Epithelial cell of proximal tubule (primary cell): ENCODE results near the gene PPP1R9B. TPM values are rescaled to one million over a fixed set of nuclear protein-coding genes. Genes with fewer than 3 reads are reported as not detected.

ENCODE experiments used
- DNase-seq: peaks from one replicate; pipeline ENCODE4 v3.0.0-alpha.2; 2011; ENCODE audit warnings: low read depth
- H3K4me3 ChIP-seq: 2 replicates; pipeline ENCODE4 v1.5.1; 2011; ENCODE audit warnings: low read depth, mild to moderate bottlenecking, low read length
- total RNA-seq: library from RNA; depleted of rRNA; stranded (reverse); fragments of >200 nt; gene quantifications from 2 replicates; pipeline ENCODE4 v1.2.3, GENCODE V29; 2015
- TF ChIP-seq, protein P1 (sequence below): conservative IDR thresholded peaks from 2 replicates; pipeline ENCODE4 v1.5.1; 2012; ENCODE audit warnings: low read depth, mild to moderate bottlenecking, low read length

PPP1R9B gene
- total RNA-seq, 1 donor from 2014 or later = 33.8 TPM

- TF ChIP-seq, protein P1, sequence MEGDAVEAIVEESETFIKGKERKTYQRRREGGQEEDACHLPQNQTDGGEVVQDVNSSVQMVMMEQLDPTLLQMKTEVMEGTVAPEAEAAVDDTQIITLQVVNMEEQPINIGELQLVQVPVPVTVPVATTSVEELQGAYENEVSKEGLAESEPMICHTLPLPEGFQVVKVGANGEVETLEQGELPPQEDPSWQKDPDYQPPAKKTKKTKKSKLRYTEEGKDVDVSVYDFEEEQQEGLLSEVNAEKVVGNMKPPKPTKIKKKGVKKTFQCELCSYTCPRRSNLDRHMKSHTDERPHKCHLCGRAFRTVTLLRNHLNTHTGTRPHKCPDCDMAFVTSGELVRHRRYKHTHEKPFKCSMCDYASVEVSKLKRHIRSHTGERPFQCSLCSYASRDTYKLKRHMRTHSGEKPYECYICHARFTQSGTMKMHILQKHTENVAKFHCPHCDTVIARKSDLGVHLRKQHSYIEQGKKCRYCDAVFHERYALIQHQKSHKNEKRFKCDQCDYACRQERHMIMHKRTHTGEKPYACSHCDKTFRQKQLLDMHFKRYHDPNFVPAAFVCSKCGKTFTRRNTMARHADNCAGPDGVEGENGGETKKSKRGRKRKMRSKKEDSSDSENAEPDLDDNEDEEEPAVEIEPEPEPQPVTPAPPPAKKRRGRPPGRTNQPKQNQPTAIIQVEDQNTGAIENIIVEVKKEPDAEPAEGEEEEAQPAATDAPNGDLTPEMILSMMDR = no peak
- no peak overlapping the region for H3K4me3 ChIP-seq
These were observed 16.9 kb upstream of the PPP1R9B start for GRCh38 chr17:50167371-50167770.

GRCh38 chr17:50166518-50167181 is 16.2 kb upstream of the PPP1R9B start:
- TF ChIP-seq, protein P1 = no peak
- H3K4me3 ChIP-seq = no peak overlapping the region
- no peak for DNase-seq

More at GRCh38 chr17:50167371-50167770, 16.9 kb upstream of the PPP1R9B start:
- no peak for DNase-seq

DNA sequence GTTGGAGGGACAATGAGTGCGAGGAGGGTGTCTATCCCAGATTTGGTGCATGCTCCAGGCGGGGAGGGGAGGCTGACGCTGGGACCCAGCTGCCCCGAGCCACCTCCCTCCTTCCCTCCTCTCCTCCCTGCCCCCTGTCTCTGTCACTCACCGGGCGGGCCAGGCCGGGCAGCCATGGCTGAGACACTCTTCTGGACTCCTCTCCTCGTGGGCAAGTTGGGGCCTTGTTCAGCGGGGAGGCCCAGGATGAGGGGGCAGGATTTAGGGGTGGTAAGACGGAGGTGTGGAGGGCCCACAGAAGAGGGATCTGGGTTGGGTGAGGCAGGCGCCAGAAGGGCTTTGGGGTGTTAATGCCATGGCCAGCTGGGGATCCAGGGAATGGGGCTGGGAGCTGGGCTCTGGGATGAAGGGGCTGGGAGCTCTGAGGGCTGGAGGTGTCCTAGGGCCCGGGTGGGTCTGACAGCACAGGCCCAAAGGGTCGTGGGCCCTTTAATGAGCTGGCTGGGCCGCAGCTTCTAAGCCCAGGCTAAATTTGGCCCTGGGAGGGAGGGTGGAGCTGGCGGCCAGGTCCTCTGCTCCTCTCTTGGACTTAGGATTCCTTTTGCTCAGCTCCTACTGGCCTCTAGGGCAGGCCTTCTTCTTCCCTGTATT is 15.5 kb upstream of the PPP1R9B start, which contains the start of gene SGCA:
Gene SGCA, plus strand, starts transcription at position 139 of the 651 bp plus-strand sequence. Its CDS starts 36 bp downstream, at position 175.
- TF ChIP-seq, protein P1 = no peak
- no peak within 1 kb of the TSS for H3K4me3 ChIP-seq
- DNase-seq = no peak

- TF ChIP-seq, protein P1 = no peak
- no peak for DNase-seq
These were observed 15.0 kb upstream of the PPP1R9B start for GRCh38 chr17:50165466-50165865.

GRCh38 chr17:50165066-50165465 is 14.6 kb upstream of the PPP1R9B start:
- H3K4me3 ChIP-seq = no peak overlapping the region
- DNase-seq = no peak
- TF ChIP-seq, protein P1 = no peak

More at GRCh38 chr17:50165466-50165865, 15.0 kb upstream of the PPP1R9B start:
- no peak overlapping the region for H3K4me3 ChIP-seq

DNA sequence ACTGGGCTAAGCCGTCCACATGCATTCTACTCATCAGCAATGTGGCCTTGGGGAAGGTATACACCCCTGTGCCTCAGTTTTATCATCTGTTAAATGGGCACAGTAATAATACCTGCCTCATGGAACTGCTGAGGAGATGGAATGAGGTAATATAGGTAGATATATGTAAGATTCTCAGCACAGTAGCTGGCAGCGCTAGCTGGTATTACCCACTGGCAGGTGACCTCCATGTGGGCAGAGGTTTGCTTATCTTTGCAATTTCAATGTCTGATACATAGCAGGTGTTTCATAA is 14.2 kb upstream of the PPP1R9B start:
- H3K4me3 ChIP-seq = no peak overlapping the region
- TF ChIP-seq, protein P1 = no peak
- DNase-seq = no peak
